IPS DF 6.9 (cell line): ENCODE data around the gene CLDN19.

ENCODE experiments used
- DNase-seq: peaks from one replicate; pipeline ENCODE4 v3.0.0-alpha.2; 2013; ENCODE audit warnings: low read depth, low spot score
- H3K27ac ChIP-seq: one replicate; pipeline ENCODE4 v1.5.1; 2013; ENCODE audit warnings: low read length, control low read depth
- H3K27me3 ChIP-seq: 2 replicates; pipeline ENCODE4 v1.6.1; 2013; ENCODE audit warnings: mild to moderate bottlenecking, low read length; ENCODE audit not compliant: control insufficient read depth, insufficient read depth
- H3K36me3 ChIP-seq: 2 replicates; pipeline ENCODE4 v1.6.1; 2013; ENCODE audit warnings: low read length; ENCODE audit not compliant: control insufficient read depth, insufficient read depth
- H3K4me1 ChIP-seq: 2 replicates; pipeline ENCODE4 v1.6.1; 2013; ENCODE audit warnings: low read length; ENCODE audit not compliant: control insufficient read depth, insufficient read depth
- H3K4me3 ChIP-seq: 2 replicates; pipeline ENCODE4 v1.5.1; 2013; ENCODE audit warnings: mild to moderate bottlenecking, low read length
- H3K9me3 ChIP-seq: 2 replicates; pipeline ENCODE4 v1.6.1; 2013; ENCODE audit warnings: low read length, inconsistent platforms; ENCODE audit not compliant: control insufficient read depth, insufficient read depth
- WGBS: extraction: QIAGEN DNeasy Blood & Tissue Kit; methylation state at CpG from one replicate; pipeline ENCODE4 v1.1.7; 2013; ENCODE audit warnings: mixed read lengths, missing lambda C conversion rate; ENCODE audit not compliant: insufficient read length, insufficient coverage; 5-methylcytosine and 5-hydroxymethylcytosine counted together

CLDN19 gene

GRCh38 chr1:42737986-42738677 lies 1.9 kb downstream of the CLDN19 start:
- DNase-seq, result no peak
- no peak overlapping the region for H3K27ac ChIP-seq
- peaks cover 22% of the 10 kb centered on the region for H3K4me1 ChIP-seq
- H3K36me3 ChIP-seq, result no peaks in the 10 kb centered on the region
- H3K4me3 ChIP-seq, result no peak overlapping the region
- H3K27me3 ChIP-seq, result no peaks in the 10 kb centered on the region
- no peaks in the 10 kb centered on the region for H3K9me3 ChIP-seq
- no CpG with 5 or more reads among the region's 21 CpGs for WGBS

GRCh38 chr1:42737257-42737656 lies 2.8 kb downstream of the CLDN19 start:
- peaks cover 22% of the 10 kb centered on the region for H3K4me1 ChIP-seq
- no peaks in the 10 kb centered on the region for H3K36me3 ChIP-seq
- H3K4me3 ChIP-seq, result no peak overlapping the region
- H3K27ac ChIP-seq, result no peak overlapping the region
- WGBS, result no CpG with 5 or more reads among the region's 5 CpGs
- DNase-seq, result no peak
- no peaks in the 10 kb centered on the region for H3K27me3 ChIP-seq
- H3K9me3 ChIP-seq, result no peaks in the 10 kb centered on the region

GRCh38 chr1:42736571-42737200 lies 3.4 kb downstream of the CLDN19 start:
- peaks cover 19% of the 10 kb centered on the region for H3K4me1 ChIP-seq
- no peak for DNase-seq
- no peaks in the 10 kb centered on the region for H3K27me3 ChIP-seq
- no peaks in the 10 kb centered on the region for H3K9me3 ChIP-seq
- no peak overlapping the region for H3K27ac ChIP-seq
- no CpG with 5 or more reads among the region's 8 CpGs for WGBS
- H3K4me3 ChIP-seq, result no peak overlapping the region
- H3K36me3 ChIP-seq, result no peaks in the 10 kb centered on the region

GRCh38 chr1:42736152-42736551 lies 3.9 kb downstream of the CLDN19 start:
- WGBS, result no CpG with 5 or more reads among the region's 4 CpGs
- no peaks in the 10 kb centered on the region for H3K36me3 ChIP-seq
- no peak for DNase-seq
- no peaks in the 10 kb centered on the region for H3K9me3 ChIP-seq
- no peaks in the 10 kb centered on the region for H3K27me3 ChIP-seq
- peaks cover 15% of the 10 kb centered on the region for H3K4me1 ChIP-seq
- no peak overlapping the region for H3K27ac ChIP-seq
- no peak overlapping the region for H3K4me3 ChIP-seq

GRCh38 chr1:42735477-42736105 lies 4.4 kb downstream of the CLDN19 start:
- no peak for DNase-seq
- Histone ChIP-seq H3K9me3 (no peaks in the 10 kb centered on the region), H3K27me3 (no peaks in the 10 kb centered on the region), H3K4me3 (no peak overlapping the region), H3K27ac (no peak overlapping the region), H3K36me3 (no peaks in the 10 kb centered on the region), H3K4me1 (peaks cover 10% of the 10 kb centered on the region)
- no CpG with 5 or more reads among the region's 14 CpGs for WGBS

- Histone ChIP-seq H3K9me3 (no peaks in the 10 kb centered on the region), H3K27me3 (no peaks in the 10 kb centered on the region), H3K4me3 (no peak overlapping the region), H3K4me1 (peaks cover 8% of the 10 kb centered on the region), H3K27ac (no peak overlapping the region), H3K36me3 (no peaks in the 10 kb centered on the region)
- WGBS, result no CpG with 5 or more reads among the region's 11 CpGs
- no peak for DNase-seq
These were observed 5.0 kb downstream of the CLDN19 start for GRCh38 chr1:42735056-42735455.

- DNase-seq, result no peak
- no CpG with 5 or more reads among the region's 7 CpGs for WGBS
- no peaks in the 10 kb centered on the region for H3K36me3 ChIP-seq
- H3K9me3 ChIP-seq, result no peaks in the 10 kb centered on the region
- no peaks in the 10 kb centered on the region for H3K27me3 ChIP-seq
- no peak overlapping the region for H3K4me3 ChIP-seq
- H3K4me1 ChIP-seq, result peaks cover 6% of the 10 kb centered on the region
- H3K27ac ChIP-seq, result no peak overlapping the region
These were observed 5.6 kb downstream of the CLDN19 start for GRCh38 chr1:42734201-42735035.

- Histone ChIP-seq H3K27ac (no peak overlapping the region), H3K27me3 (no peaks in the 10 kb centered on the region), H3K36me3 (no peaks in the 10 kb centered on the region), H3K4me3 (no peak overlapping the region), H3K9me3 (no peaks in the 10 kb centered on the region), H3K4me1 (peaks cover 4% of the 10 kb centered on the region; the same call in 1 of the 2 replicates)
- no CpG with 5 or more reads among the region's 12 CpGs for WGBS
- DNase-seq, result no peak
These were observed 6.4 kb downstream of the CLDN19 start for GRCh38 chr1:42733415-42734200.

- no peak for DNase-seq
- WGBS, result no CpG with 5 or more reads among the region's 10 CpGs
- Histone ChIP-seq H3K27ac (no peak overlapping the region), H3K9me3 (no peaks in the 10 kb centered on the region), H3K4me3 (no peak overlapping the region), H3K4me1 (peaks cover 2% of the 10 kb centered on the region; the same call in 1 of the 2 replicates), H3K27me3 (no peaks in the 10 kb centered on the region), H3K36me3 (no peaks in the 10 kb centered on the region)
These were observed 7.8 kb downstream of the CLDN19 start for GRCh38 chr1:42732126-42732680.
